CD4-positive, alpha-beta T cell (primary cell): Measurements from ENCODE around the gene TCFL5. TPM values are rescaled to one million over a fixed set of nuclear protein-coding genes. Genes with fewer than 3 reads are reported as not detected.

ENCODE experiments used
- ATAC-seq: fragments of 200-7000 bp; cut with Tn5 transposase; one replicate; pipeline ENCODE4 v1.10.0; 2022; ENCODE audit warnings: mild to moderate bottlenecking; ENCODE audit not compliant: poor library complexity
- CTCF ChIA-PET: fragments of 350-600 bp; sonication (Branson Sonifier 250); formaldehyde crosslinking; loops from one replicate; lab custom pipeline; 2021; ENCODE audit warnings: antibody characterized with exemption, inconsistent platforms; lab: Charles Lee
- POLR2A ChIA-PET: fragments of 350-600 bp; sonication (Branson Sonifier 250); formaldehyde crosslinking; loops from one replicate; lab custom pipeline; 2021; ENCODE audit warnings: antibody characterized with exemption, inconsistent platforms; lab: Charles Lee
- DNase-seq, 14 experiments: peaks; one replicate each; pipeline ENCODE4 v3.0.0-alpha.2; 2013 to 2020; ENCODE audit warnings: mixed read lengths in 2 of 14
- H3K27ac ChIP-seq, 2 donors: one replicate each; pipeline versions ENCODE4 v1.5.1 to v1.7.0; 2013; ENCODE audit warnings: low read length in 2 of 2, low read depth in 1 of 2, mild to moderate bottlenecking in 1 of 2
- H3K27me3 ChIP-seq, 2 experiments: 1 replicate in 1 of 2; 2 replicates in 1 of 2; pipeline versions ENCODE4 v1.6.1 to v1.7.0; 2013; ENCODE audit warnings: low read length in 2 of 2, control low read depth in 1 of 2, mild to moderate bottlenecking in 1 of 2, moderate library complexity in 1 of 2; ENCODE audit not compliant: insufficient read depth in 2 of 2, control insufficient read depth in 1 of 2
- H3K36me3 ChIP-seq: one replicate; pipeline ENCODE4 v1.6.1; 2013; ENCODE audit warnings: low read length, control low read depth; ENCODE audit not compliant: insufficient read depth
- H3K4me1 ChIP-seq: one replicate; pipeline ENCODE4 v1.6.1; 2013; ENCODE audit warnings: low read length, control low read depth; ENCODE audit not compliant: insufficient read depth
- H3K4me3 ChIP-seq: one replicate; pipeline ENCODE4 v1.5.1; 2013; ENCODE audit warnings: mild to moderate bottlenecking, low read length, moderate library complexity
- H3K9me3 ChIP-seq, 2 experiments: 1 replicate in 1 of 2; 2 replicates in 1 of 2; pipeline versions ENCODE4 v1.6.1 to v1.7.0; 2013; ENCODE audit warnings: low read length in 2 of 2, mild to moderate bottlenecking in 2 of 2, control low read depth in 1 of 2, moderate library complexity in 1 of 2; ENCODE audit not compliant: control insufficient read depth in 1 of 2, insufficient read depth in 1 of 2
- H3K27ac Mint-ChIP-seq: one replicate; pipeline ENCODE4 v1.8.0; 2020; ENCODE audit warnings: mixed read lengths
- H3K27me3 Mint-ChIP-seq: one replicate; pipeline ENCODE4 v1.8.0; 2021; ENCODE audit warnings: mixed read lengths
- H3K36me3 Mint-ChIP-seq: one replicate; pipeline ENCODE4 v1.8.0; 2021; ENCODE audit warnings: low read depth, mixed read lengths
- H3K4me1 Mint-ChIP-seq: one replicate; pipeline ENCODE4 v1.8.0; 2021; ENCODE audit warnings: low read depth, mixed read lengths
- H3K4me3 Mint-ChIP-seq: one replicate; pipeline ENCODE4 v1.8.0; 2020; ENCODE audit warnings: mild to moderate bottlenecking, mixed read lengths
- H3K9me3 Mint-ChIP-seq: one replicate; pipeline ENCODE4 v1.8.0; 2020; ENCODE audit warnings: mixed read lengths
- CTCF ChIP-seq: fragments of 200-600 bp; IDR thresholded peaks from one replicate; pipeline ENCODE4 v1.8.0; 2022; ENCODE audit warnings: antibody characterized with exemption, mild to moderate bottlenecking
- intact Hi-C, 2 experiments: fragments of 100-400 bp; cut with DNase I in 1 of 2; cut with micrococcal nuclease in 1 of 2; formaldehyde crosslinking; loops; one replicate each; pipeline versions ENCODE4 v1.15.1 to v1.9.0; 2023 to 2025; cut with DNase I, micrococcal nuclease
- total RNA-seq, 174 experiments: library from RNA in 2 of 174; stranded (reverse) in 2 of 174; gene quantifications; one replicate each; pipeline ENCODE4 v1.2.3 and lab custom pipeline; 2021 to 2026

The TCFL5 gene
- total RNA-seq, 2 experiments from 2014 or later: 5.9 to 6.3 TPM

DNA sequence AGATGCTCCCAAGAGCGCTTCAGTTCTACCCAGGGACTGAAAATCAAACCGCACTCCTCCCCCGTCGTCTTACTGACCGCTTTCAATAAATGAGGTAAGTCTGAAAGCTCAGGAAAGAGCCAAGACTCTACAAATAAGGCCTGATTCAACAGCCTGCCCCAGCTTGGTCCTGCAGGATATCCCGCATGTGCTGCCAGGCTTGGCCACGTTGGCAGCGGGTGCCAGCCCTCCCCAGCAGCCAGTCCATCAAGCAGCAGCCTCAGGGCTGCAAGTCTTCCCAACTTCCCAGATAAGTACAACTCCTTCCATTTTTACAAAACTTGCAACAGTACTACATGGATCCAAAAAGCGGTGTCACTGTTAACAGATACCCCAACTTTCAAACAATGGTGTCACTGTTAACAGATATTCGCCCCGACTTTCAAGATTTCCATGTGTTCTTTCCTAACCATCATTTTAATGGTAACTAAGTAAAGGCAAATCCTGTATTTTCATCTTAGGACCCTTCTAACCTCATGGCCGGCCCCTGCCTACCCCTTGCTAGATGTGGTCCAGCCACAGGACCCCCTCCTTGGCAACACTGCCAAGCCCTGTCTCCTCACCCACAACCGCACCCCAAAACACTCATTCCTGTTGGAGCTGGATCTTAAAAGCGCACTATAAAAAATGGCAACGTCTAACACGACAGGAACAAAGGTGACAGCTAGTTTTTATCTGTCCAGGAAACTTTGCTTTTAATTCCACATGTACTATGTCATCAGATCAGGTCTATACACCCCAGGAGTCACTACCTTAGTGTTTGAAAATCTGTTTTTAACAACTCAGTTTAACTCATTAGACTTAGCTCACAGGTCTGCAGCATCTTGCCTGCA lies 36.7 kb upstream of the TCFL5 start:
- no peaks in the 10 kb centered on the region for H3K27me3 Mint-ChIP-seq
- Histone ChIP-seq H3K27me3 (no peaks in the 10 kb centered on the region), H3K4me3 (no peak overlapping the region), H3K9me3 (no peaks in the 10 kb centered on the region), H3K27ac (no peak overlapping the region), H3K4me1 (peaks cover 36% of the 10 kb centered on the region), H3K36me3 (peaks cover 55% of the 10 kb centered on the region)
- H3K36me3 Mint-ChIP-seq: peaks cover 77% of the 10 kb centered on the region
- POLR2A ChIA-PET: interaction anchor here (2.4 kb wide), 1 partner anchor 8 kb away, joined by 11 read pairs; no protein-coding TSS in a partner anchor
- no peak for DNase-seq
- H3K4me3 Mint-ChIP-seq: no peak overlapping the region
- TF ChIP-seq CTCF: no peak
- ATAC-seq: no peak
- H3K4me1 Mint-ChIP-seq: peaks cover 40% of the 10 kb centered on the region
- CTCF ChIA-PET: interaction anchor here (1.0 to 4.8 kb wide), 4 partner anchors 9 to 110 kb away, joined by 4 to 38 read pairs (median 8); no protein-coding TSS in a partner anchor
- intact Hi-C loops: no loop called here
- peak overlapping the region; percentile 92 for H3K27ac Mint-ChIP-seq
- H3K9me3 Mint-ChIP-seq: no peaks in the 10 kb centered on the region

DNA sequence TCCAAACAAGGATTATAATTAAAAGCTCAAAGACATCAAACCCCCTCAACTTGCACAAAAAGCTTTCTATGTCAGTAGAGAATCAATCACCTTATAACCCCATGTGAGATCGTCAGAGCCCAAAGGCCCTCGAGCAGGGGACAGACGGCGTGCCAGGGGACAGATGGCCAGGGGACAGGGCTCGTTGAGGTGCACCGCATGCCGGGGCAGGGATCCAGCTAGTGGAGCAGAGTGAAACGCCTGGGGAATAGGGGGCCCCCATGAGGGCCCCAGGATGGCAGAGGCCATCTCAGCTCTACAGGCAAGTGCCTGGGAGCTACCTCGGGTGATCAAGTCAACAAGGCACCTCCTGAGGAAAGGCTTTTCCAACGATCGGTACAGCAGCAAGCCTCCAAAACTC lies 36.0 kb upstream of the TCFL5 start:
- no peaks in the 10 kb centered on the region for H3K27me3 ChIP-seq
- no peaks in the 10 kb centered on the region for H3K27me3 Mint-ChIP-seq
- H3K4me3 ChIP-seq: no peak overlapping the region
- no peak overlapping the region for H3K27ac Mint-ChIP-seq
- H3K36me3 ChIP-seq: peaks cover 58% of the 10 kb centered on the region
- H3K27ac ChIP-seq: no peak overlapping the region
- intact Hi-C loops: no loop called here
- H3K9me3 Mint-ChIP-seq: no peaks in the 10 kb centered on the region
- ATAC-seq (no peak), DNase-seq (no peak)
- ChIA-PET CTCF (interaction anchor here (1.0 to 4.8 kb wide), 3 partner anchors 10 to 75 kb away, joined by 4 to 38 read pairs (median 10); no protein-coding TSS in a partner anchor), POLR2A (no interaction called here)
- H3K9me3 ChIP-seq: no peaks in the 10 kb centered on the region
- H3K4me1 ChIP-seq: peaks cover 42% of the 10 kb centered on the region
- no peak overlapping the region for H3K4me3 Mint-ChIP-seq
- TF ChIP-seq CTCF: no peak
- H3K36me3 Mint-ChIP-seq: peaks cover 77% of the 10 kb centered on the region
- peaks cover 45% of the 10 kb centered on the region for H3K4me1 Mint-ChIP-seq

GRCh38 chr20:62896526-62896925 lies 34.9 kb upstream of the TCFL5 start:
- TF ChIP-seq CTCF: no peak
- Histone ChIP-seq H3K4me1 (peaks cover 53% of the 10 kb centered on the region), H3K36me3 (peaks cover 59% of the 10 kb centered on the region), H3K27me3 (no peaks in the 10 kb centered on the region), H3K9me3 (no peaks in the 10 kb centered on the region), H3K4me3 (no peak overlapping the region), H3K27ac (no peak overlapping the region)
- H3K27me3 Mint-ChIP-seq: no peaks in the 10 kb centered on the region
- ChIA-PET POLR2A (no interaction called here), CTCF (interaction anchor here (1.0 kb wide), 1 partner anchor 40 kb away, joined by 3 read pairs; no protein-coding TSS in a partner anchor)
- H3K4me1 Mint-ChIP-seq: peaks cover 57% of the 10 kb centered on the region
- DNase-seq (no peak), ATAC-seq (no peak)
- no peak overlapping the region for H3K4me3 Mint-ChIP-seq
- intact Hi-C loops: no loop called here
- H3K27ac Mint-ChIP-seq: no peak overlapping the region
- peaks cover 77% of the 10 kb centered on the region for H3K36me3 Mint-ChIP-seq
- no peaks in the 10 kb centered on the region for H3K9me3 Mint-ChIP-seq
